Inflammatory macrophage (primary cell): ENCODE results near the gene TGM2.

Experiments
- DNase-seq, 2 donors: peaks; one replicate each; pipeline ENCODE4 v3.0.0-alpha.2; 2020 to 2022

TGM2 gene

DNA sequence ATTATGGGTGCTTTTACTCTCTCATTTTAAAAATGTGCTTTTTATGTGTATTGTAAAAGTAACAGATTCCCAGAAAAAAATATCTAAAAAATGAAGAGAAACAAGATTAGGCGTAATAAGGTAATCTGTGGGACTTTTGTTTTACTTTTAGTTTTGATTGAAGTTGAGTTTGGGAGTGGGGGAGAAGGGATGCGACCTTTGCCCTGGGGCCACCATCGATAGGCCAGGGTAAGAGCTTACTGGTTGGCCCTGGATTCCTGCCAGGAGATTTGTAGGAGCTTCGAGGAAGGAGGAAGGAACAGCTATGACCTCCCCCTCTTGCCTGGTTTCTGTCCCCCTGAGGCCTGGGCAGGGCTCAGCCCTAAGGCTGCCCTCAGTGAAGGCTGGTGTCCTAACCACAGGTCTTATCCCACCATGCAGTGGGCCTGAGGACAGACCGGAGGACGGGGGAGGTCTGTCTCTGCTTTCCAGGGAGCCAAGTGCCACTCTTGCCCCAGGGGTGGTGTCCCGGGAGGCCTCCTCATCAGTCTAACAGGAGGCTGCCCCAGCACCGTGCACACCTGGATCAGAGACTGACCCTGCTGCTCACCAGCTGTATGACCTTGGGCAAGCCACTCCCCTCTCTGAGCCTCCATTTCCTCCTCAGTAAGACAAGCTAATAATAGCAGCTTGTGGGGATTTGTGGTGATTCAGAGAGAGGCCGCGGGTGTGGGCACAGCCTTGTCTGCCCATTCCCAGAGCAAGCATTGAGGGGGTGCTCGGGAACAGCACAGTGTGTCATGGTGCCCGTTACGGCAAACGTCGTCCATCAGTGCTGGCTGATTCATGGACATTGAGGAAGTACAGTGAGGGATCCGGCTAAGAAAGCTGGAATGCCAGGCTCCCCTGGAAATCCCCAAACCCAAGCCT, 21.2 kb downstream of the TGM2 start:
- peak; percentile 88 to 96 for DNase-seq

DNA sequence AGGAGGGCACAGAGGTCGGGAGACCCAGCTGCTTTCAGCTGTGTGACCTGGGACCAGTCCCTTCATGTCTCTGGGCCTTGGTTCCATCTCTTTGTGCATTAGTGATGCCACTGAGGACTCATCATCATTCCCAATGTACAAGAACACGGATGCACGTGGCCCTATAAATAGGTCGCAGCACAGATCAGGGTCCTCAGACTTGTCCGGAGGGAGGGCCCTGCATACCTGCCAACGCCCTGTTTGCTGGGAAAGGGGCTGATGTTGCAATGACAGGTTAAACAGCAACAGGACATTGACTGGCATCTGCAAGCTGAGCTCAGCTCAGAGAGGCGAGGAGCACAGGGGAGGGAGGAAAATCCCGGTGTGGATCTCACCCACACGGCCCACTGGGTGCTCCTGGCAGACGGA, 21.8 kb downstream of the TGM2 start:
- DNase-seq, result no peak

DNA sequence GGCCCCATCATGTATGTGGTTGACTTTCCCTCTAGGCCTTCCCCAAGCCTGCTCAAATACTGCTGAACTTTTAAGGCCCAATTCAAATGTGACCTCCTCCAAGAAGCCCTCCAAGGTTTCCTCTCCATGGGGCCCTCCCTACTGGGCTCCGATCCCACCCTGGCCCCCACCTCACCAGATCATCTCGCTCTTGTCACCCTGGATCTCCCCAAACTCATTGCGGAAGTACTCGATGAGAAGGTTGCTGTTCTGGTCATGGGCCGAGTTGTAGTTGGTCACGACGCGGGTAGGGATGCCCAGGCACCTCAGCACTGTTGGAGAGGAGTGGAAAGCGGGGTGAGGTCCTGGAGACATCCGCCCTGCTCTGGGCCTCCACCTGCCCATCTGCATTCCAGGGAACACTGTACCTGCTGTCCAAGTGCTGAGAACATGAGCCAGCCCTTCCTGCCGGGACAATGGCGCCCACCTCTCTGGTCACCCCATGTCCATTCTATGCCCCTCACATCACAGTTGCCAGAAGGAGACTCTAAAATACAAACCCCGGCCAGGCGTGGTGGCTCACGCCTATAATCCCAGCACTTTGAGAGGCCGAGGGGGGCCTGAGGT, 23.1 kb downstream of the TGM2 start:
- no peak for DNase-seq

DNA sequence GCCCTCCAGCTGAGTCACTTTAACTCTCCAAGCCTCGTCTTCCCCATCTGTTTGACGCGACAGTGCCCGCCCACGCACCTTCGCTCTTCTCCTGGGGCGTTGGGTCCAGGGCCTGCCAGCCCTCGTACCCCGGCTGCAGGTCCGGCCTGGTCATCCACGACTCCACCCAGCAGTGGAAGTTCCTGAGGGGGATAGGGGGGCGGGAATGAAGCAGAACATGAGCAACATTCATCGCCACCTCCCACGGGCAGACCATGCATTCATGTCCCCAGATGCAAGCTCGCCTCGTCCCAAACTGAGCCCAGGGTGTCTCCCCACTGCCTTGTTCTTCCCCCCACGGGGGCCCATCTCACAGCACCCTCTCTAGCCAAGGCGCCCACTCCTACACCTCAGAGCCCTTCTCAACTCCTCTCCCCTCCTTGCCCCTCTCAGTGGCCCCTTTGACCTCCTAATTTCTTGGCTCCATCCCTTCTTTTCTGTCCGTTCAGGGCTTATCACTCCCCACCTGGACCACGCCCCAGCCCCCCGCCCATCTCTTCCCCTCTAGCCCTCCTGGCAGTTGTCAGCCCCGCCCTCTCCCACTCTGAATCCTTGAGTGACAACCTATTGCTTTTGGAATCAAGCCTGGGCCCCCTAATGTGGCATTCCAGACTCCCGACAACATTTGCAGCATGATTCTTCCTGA, 23.7 kb downstream of the TGM2 start:
- peak; percentile 37 to 73 for DNase-seq

DNA sequence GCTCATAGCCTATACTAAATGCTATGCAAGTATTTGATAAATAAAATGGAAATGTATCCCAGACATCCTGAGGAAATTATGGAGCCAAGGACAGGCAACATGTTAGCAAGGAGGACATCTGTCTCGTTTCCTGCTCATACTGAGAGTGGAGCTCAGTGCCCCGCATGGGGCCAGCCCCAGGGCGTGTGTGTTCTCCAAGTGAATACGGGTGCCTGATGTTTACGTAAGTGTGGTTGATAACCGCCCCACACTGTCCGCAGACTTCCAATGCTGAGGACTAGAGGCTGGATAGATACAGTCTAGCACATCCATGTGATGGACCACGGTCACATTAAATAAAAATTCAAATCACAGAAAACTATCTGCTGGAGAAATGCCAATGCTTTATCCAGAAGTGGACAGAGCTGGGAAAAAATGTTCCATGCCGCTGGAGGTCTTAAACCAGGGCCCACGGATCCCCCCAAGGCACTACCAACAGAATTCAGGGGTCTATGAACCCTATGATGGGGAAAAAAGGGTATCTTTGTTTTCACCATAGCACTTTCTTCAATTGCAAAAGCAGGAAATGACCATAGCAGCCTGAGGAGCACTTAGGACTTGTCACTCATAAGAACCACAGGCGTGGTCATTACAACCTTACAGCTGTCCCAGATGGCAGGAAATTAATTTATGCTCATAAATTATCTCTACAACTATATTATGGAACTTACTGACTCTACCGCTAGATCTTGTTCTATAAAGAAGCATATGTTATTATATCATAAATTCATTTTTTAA, 24.9 kb downstream of the TGM2 start:
- peak in 1 of 2 donors; percentile 28 for DNase-seq

DNA sequence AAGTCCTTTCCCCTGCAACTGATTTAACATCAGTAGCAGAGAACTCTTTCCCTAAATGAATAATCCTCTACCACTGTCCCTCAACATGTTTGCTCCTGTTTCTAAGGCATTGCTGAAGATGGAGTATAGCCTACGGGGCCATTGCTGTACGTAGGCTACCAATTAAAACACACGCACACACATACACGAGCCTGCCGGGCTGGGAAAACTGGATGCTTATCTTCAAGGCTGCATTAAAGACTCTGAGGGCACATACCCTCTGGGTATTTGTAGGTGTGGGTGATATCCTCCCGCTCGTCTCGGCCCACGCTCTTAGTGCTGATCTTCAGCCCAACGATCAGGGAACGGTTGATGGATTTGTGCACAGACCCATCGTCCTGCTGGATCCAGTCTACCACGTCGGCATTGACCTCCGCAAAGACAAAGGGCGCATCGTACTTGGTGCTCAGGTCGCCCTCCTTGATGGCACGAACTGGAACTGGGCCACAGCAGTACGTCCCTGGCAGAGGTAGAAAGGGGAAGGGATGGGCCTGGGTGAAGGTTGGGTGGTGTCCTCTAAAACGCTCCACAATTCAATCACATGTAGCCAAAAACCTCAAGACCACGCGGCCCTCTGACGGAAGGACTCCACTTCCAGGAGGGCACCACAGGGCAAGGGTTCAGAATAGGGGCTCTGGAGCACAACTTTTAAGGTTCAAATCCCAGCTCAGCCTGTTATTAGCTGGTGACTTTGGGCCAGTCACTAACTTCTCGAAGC, 25.7 kb downstream of the TGM2 start:
- no peak for DNase-seq

DNA sequence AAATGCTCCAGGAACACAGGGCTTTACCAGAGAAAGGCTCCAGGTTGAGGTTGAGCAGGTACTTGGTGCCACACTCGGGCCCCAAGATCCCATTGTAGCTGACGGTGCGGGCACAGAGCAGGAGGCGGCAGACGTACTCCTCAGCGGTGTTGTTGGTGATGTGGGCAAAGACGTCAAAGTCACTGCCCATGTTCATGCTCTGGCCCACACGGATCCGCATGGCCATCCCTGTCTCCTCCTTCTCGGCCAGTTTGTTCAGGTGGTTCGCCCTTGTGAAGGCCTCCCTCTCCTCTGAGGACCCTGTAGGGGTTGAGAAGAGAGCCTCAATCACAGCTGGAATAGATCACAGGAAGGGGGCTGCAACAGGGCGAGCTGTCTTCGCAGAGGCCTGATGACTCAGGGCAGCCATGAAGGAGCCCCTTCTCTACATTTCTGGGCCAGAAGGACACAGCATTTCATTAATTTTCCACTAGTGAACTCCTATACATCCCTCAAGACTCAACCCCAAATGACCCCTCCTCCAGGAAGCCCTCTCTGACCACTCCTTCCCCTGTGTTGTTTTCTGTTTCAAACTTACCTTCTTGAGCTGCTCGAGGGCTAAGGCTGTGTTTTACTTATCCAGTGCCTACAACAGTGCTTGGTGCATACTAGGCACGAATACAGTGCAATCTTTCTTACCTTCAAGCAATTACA, 26.8 kb downstream of the TGM2 start:
- no peak for DNase-seq

DNA sequence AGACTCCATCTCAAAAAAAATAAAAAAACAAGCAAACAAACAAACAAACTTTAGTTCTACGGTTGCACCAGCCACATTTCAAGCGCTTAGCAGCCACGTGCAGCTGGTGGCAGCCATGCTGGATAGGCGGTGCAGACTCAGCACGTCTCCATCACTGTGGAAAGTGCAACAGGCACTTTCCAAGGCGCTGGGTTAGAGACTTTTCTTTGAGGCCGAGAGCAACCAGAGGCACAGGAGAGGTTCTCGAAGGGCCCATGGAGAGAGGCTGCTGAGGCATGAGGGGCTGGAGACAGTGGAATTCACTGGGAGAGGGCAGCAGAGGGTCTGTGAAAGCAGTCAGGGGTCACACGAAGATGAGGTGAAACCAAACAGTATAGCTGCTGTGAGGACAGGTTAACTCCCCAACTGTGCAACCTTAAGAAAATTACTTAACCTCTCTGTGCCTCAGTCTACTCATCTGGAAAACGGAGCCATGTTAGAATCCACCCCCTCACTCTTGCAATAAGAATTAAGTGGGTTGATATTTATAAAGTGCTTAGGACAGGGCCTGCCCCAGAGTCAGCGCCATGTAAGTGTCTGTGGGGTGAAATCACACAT, 27.5 kb downstream of the TGM2 start:
- DNase-seq, result no peak

DNA sequence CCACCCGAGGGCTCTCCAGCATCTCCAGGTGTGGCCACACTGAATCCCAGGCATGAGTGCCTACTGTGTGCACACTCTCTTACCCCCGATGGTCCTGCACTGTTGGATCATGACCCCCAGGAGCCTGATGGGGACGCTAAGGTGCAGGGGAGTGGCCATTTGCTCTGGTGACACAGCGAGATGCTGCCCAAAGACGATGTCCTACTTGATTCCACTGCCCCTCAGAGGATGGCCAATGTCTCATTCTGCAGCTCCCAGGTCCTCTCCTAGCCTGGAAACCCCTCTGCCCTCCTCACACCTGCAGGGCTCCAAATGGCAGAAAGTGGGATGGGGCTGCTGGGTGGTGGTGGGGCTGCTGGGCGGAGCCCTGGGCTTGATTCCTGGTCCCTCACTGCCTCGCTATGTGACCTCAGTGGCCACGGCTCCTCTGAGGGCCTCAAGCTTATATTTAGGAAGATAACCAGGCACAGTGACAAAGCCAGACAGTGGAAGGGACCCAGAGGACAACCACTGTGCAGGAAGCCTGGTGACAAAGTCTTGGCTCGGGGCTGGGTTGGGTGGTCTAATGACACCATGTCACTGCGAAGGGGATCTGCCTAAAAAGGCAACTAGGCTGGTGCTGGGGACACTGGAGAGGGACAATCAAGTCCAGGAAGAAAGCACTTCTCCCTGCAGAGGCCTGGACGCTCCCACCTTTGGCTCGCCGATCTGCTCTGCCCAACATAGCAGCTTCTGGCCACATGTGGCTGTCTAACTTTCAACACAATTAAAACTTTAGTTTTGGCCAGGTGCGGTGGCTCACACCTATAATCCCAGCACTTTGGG, 28.4 kb downstream of the TGM2 start:
- no peak for DNase-seq

DNA sequence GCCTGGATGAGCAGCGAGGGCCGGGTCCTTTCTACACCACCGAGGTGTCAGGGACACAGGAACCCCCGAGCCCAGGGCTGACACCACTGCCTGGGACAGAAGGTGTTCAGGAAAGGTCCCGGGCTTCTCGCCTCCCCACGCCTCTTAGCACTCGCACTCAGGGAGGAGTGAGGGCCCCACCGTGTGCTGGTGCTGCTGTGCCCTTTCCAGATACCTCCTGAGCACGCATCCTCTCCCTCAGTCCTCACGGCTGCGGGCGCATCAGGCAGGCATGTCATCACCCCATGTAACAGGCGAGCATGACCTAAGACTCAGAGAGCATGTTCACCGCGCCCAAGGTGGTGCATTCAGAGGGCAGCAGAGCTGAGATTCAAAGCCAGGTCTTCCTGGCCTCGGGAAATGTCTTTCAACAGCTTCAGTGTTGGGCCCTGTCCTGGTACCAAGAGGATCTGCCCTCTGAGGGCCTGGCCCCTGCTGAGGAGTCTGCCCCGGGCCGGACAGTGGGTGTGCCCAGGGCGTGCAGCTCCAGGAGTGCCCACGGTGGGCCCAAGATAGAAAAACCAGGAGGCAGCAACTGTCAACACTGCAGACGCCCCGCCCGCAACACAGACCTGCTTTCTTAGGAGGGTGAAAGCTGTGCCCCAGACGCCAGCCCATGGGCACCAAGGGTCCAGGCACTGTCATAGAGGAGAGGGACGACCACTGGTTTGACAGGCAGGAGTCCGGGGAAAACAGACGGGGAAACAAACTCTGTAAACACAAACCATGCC, 29.2 kb downstream of the TGM2 start:
- DNase-seq, result no peak

DNA sequence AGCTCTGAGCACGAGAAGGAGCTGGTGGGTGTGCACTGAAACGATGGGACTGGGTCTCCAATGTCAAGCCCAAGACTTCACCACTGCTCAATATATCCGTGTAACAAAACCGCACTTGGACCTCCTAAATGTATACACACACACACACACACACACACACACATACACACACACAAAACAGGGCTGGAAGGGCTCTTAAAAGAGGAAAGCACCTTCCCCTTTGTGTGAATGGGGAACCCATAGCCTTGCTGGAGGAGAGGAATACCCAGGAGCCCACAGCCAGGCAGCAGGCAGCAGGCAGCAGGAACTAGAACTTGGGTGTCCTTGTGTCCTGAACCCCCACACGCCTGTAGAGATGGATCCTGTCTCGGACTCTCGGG, 29.8 kb downstream of the TGM2 start:
- DNase-seq, result peak in 1 of 2 donors; percentile 20

DNA sequence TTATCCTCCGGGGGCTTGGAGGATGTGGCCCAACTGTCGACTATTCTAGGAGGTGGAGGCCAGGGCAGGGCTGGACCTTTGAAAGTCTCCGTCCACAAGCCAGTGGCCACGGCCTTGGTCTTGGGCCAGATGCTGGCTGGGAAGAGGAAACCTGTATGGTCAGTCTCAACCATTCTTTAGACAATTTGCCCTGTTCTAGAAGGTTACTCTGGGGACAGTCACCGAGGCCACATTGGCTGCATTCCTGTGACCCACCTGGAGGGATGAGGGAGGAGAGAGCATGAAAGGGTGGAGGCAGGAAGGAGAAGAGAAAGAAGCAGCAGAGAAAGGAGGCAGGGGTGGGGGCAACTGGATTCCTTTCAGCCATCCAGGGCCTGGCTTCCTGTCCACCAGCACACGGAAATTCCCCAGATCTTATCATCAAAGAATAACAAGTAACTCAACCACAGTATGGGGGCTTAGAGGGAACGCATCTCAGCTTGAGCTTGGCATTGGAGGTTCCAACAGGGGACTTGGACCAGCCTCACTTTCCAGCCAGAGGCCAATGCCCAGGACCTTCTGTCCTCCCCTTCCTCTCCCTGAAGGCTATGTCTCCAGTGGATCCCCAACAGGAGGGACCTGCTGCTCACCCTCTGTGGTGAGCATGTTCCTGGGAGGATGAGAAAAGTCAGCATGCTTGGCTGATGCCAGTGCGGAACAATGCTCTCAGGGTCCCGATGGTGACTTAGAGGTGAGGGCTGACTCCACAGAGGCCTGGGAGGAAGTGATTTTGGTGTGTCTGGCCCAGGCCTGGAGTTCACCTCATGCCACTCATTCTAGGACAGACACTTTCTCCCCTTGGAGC, 30.4 kb downstream of the TGM2 start:
- no peak for DNase-seq

DNA sequence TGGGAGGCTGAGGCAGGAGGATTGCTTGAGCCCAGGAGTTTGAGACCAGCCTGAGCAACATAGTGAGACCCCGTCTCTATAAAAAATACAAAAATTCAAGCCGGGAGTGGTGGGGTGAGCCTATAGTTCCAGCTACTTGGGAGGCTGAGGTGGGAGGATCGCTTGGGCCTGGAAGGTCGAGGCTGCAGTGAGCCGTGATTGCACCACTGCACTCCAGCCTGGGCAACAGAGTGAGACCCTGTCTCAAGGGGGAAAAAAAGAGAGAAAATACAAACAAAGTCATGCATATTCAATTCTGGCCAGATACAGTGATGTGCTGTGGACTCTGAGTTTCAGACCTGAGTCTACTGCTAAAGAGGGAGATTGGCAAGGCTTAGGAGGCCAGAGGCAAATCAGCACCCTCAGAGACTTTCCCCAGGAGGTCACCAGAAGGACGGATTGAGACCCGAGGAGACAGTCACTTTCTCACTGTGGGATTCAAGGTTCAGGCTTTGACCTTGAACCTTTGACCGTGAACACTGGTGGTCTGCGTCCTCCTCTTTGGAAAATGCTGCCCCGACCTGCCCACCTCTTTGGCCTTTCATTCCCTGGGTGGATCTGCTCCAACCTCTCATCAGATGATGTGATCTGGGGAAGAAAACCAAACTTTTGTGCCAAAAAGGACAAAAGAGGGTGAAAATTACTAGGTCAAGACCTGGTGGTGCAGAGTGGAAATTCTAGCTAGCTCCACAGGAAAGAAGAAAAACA, 31.2 kb downstream of the TGM2 start:
- no peak for DNase-seq

DNA sequence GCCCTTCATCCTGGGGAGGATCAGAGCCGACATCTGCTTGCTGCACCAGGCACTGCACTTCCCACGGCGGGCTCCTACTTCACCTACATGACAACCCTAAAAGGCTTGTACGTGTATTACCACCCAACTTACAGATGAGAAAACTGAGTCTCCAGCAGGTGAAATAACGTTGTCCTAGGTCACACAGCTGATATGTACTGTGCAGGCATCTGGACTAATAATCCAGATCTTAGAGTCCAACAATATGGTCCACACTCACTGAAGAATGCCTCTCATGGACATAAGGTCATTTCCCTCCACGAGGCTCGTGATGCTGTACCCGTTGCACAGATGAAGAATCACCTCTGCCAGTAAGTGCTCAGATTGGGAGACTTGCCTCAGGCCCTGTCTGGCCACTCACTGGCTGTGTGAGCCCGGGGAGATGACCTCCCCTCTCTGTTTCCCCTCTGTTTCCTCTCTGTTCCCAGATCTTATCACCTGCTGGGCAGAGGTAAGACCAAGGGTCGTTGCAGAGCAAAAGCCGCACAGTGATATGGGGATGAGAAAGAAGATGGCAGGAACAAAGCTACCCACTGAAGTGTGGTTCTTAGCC, 32.1 kb downstream of the TGM2 start:
- no peak for DNase-seq

DNA sequence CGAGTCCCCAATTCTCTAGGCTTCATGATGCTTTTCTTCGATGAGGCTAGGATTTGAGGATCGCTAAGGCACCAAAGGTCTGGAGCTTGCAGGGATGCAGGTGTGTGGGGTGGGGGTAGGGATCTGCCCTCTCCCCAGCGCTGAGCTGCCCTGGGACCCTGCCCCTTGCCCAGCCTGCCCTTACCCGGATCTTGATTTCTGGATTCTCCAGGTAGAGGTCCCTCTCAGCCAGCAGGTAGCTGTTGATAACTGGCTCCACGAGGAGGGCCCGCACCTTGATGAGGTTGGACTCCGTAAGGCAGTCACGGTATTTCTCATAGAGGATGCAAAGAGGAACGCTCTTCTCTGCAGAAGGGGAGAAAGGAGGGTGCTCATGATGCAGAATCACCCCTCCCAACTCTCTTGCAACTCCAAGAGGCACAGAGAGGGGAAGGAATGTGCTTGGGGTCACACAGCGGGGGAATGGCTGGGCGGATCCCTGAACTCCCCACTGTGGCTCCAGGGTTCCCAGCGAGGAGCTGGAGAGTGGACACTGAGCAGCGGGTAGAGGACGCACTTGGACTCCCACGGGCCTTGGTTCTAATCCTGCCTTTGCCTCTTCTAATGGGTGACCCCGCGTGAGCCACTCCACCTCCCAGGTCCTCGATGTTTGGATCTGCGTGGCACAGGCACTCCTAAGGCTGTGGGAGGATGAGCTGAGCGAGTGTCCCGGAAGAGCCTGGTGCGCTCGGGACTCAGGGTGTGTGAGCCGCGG, 32.7 kb downstream of the TGM2 start:
- DNase-seq, result no peak

DNA sequence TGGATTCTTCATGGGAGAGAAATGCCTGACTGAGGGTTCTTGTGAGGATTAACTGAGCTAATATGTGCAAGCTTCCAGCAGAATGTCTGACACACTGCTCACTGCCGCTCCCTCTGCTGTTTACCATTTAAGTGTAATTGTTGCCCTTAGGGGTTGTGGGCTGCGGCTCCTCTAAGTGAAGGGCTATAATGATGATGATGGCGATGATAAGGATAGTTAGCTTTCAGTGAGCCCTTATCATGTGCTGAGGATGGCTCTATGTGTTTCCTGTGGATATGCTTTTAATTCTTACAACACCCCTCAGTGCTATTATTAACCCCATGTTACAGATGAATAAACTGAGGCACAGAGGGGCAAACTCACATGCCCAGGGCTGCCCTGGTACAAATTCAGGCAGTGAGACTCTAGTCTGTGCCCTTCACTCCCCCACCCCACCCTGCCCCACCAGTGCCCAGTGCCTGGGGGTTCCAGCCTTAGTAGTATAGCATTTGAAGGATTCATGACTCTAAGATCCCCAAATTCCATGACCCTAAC, 33.4 kb downstream of the TGM2 start:
- DNase-seq, result no peak
